Activated naive CD4-positive, alpha-beta T cell treated with anti-CD3 and anti-CD28 coated beads, Interleukin-2, amount 50 U/mL, for 72 hours (primary cell): ENCODE results near the gene SHLD1. TPM values are rescaled to one million over a fixed set of nuclear protein-coding genes. Genes with fewer than 3 reads are reported as not detected.
A peak's percentile ranks its signal among the peaks of the same experiment; 100 is the strongest.

Source experiments
- ATAC-seq, 2 donors: fragments of 150-1000 bp; cut with Tn5 transposase; 2 replicates each; pipeline ENCODE4 v1.10.0; 2021; ENCODE audit warnings: mild to moderate bottlenecking in 2 of 2, moderate library complexity in 2 of 2
- DNase-seq, 2 donors: peaks; one replicate each; pipeline ENCODE4 v3.0.0; 2021 to 2022; ENCODE audit warnings: low spot score in 2 of 2
- H3K27ac Mint-ChIP-seq, 2 donors: one replicate each; pipeline ENCODE4 v1.8.0; 2022; ENCODE audit warnings: mild to moderate bottlenecking in 2 of 2, mixed read lengths in 2 of 2
- H3K36me3 Mint-ChIP-seq, 2 donors: one replicate each; pipeline ENCODE4 v1.8.0; 2022; ENCODE audit warnings: mixed read lengths in 2 of 2
- H3K9me3 Mint-ChIP-seq, 2 donors: one replicate each; pipeline ENCODE4 v1.8.0; 2022; ENCODE audit warnings: mixed read lengths in 2 of 2
- total RNA-seq, 2 donors: library from RNA; stranded (reverse); gene quantifications; one replicate each; pipeline ENCODE4 v1.2.3, GENCODE V29; 2022

The SHLD1 gene
- total RNA-seq, 2 donors from 2014 or later = 11.2 to 14.9 TPM

DNA sequence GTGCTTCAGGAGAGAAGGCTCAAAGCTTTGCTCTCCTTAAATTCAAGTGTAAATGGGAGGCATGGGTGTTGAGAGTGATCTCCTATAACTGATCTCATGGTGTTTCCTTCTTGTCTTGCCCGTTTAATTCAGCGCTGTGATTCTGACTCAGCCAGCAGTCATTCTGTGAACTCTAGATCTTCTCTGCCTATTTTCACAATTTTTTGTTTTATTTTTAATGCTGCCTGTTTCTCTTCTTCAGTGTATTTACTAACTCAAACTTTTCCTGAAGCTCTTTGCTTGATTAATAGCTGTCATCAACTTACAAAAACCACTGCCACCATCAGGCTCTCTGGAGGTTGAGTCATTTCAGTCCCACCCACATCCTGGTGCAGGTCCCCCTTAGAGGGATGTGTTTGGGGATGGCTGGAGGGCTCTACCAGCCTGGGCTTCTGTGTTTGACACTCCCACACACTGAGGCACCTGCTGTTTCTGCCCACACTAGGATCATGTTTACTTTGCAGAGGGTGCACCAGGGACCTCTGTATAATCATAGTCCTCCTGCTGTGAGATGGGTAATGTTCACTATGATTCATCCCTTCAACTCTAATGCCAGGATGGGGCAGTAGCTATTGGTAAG, 94.0 kb downstream of the SHLD1 start:
- peak overlapping the region; percentile 52 to 98 for H3K27ac Mint-ChIP-seq
- H3K36me3 Mint-ChIP-seq = peaks cover 0 to 9% of the 10 kb centered on the region in 2 donors
- peaks cover 0 to 4% of the 10 kb centered on the region in 2 donors for H3K9me3 Mint-ChIP-seq
- DNase-seq = peak; percentile 57 to 73
- ATAC-seq = peak; percentile 95

DNA sequence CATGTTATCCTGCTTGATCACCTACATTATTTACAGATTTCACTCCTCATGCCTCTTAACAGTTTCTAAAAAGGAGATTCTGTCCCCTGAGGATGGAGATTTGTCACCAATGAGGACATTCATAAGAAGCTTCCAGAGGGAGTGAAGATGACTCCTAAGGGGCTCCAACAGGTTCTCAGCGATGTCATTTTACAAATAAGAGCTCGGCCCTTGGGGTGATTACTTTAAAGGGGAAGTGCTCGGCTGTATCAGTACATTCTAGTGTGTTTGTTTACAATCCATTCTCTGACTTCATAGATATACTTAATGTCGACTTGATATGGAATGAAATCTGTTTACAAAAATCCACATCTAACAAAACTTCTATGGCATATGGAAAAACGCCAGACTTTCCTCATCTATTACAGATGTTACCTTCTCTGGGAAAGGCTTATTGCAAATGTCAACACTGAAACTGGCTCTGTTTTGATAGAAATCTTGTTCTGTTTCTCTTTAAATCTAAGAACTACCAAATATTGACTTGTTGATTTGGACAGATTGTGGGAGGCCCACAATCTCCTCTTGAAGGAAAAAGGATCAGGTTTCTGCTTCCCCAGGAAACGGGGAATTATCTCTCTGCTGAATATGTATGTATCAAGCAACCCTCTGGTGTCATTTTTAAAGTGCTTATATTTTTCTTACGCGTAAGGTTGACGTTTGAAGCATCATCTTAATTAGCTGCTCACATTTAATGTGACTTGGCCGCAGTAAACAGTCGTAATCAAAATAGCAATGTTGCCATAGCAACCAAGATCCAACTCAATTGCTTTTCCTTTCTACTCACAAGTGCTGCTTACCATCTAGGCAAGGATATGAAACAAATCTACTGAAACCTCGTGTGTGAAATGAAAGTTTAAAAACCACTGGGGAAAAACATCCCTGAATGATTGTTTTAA, 95.7 kb downstream of the SHLD1 start:
- DNase-seq (no peak), ATAC-seq (peak in 1 of 2 donors; percentile 3)
- Mint-ChIP-seq H3K9me3 (peaks cover 0 to 4% of the 10 kb centered on the region in 2 donors), H3K36me3 (peaks cover 0 to 9% of the 10 kb centered on the region in 2 donors), H3K27ac (peak overlapping the region in 1 of 2 donors; percentile 90)

DNA sequence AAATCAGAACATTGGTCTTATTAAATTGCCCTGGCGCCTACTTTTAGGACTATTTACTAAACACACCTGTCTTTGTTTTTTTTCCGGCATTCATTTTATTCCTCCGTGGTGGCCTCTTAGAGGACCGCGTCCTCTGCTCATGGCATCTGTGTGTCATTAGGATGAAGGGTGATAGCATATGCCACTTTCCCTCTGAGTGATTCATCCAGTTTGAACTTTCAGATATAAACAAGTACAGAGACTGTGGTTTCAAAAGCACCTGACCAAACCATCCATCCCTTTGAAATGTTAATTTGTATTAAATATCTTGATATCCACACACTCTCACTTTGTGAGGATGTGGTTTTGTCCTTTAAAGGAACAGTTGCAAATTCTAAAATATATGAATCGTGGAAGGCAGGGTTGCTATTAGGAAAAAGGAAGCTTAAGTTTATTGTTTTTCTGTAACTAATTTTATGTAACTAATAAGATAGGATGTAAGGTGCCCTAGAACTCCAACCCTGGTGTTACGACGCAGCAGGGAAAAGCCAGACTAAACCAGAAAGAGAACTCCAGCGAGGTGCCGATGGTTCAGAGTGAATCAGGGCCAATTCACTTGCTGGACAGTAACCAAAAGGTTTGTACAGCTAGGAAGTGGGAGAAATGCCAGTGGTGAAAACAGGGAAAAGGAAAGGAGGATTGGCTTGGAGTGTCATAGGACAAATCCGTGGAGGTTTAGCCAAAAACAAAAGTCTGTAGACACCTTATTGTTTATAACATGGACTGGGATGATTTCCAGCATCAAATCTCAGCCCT, 98.7 kb downstream of the SHLD1 start:
- no peak for DNase-seq
- no peak overlapping the region for H3K27ac Mint-ChIP-seq
- H3K9me3 Mint-ChIP-seq = no peaks in the 10 kb centered on the region
- ATAC-seq = peak in 1 of 2 donors; percentile 53
- H3K36me3 Mint-ChIP-seq = no peaks in the 10 kb centered on the region

DNA sequence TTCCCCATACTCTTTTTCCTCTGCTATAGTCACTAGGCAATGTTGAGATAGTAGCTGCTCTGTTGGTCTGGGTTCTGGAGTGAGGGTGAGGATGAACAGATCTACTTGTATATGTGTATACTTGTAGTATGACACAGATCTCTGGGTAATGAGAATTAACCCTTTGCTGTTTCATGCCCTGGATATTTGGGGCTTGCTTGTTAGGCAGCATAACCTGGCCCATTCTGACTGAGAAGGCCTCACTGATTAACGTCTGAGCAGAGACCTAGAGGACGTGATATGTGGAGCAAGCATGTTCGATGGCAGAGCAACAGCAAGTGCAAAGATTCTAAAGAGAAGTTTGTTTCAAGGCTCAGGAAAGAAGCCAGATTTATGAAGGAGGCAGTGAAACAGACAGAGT, 105.7 kb downstream of the SHLD1 start:
- DNase-seq (no peak), ATAC-seq (no peak)
- H3K9me3 Mint-ChIP-seq = no peaks in the 10 kb centered on the region
- no peak overlapping the region for H3K27ac Mint-ChIP-seq
- peaks cover 0 to 4% of the 10 kb centered on the region in 2 donors for H3K36me3 Mint-ChIP-seq

DNA sequence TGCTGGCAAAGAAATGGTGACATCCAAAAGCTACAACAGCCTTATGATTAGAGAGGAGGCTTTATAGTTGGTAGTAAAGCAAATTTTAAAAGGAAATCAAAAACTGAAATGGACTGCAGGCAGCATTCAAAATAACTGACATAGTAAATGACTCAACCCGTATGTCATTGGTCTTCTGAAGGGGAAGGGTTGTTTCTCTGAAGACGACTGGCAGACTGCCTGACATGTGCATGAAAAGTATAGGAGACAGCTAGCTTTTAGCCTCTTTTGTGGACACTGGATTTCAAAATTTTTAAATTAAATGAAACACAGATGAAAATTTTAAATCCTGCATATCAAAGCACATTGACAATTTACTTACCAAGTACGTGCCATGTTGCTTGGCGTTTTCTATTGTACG, 109.4 kb downstream of the SHLD1 start:
- Mint-ChIP-seq H3K9me3 (no peaks in the 10 kb centered on the region), H3K27ac (no peak overlapping the region), H3K36me3 (peaks cover 6 to 11% of the 10 kb centered on the region in 2 donors)
- DNase-seq (no peak), ATAC-seq (no peak)

DNA sequence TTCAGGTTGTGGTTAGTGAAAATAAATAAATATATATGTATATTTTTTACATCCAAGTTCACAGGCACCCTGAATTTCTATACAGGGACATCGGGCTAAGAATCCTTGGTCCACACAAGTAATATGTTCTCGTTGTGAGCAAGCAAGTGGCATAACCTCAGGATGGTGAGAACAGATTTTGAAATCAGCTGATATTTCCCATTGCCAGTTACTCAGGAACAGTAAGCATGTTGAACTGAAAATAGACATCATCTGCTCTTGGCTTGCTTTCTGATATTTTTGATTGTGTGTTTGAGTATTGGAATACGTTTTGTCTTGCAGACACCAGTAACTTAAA, 112.5 kb downstream of the SHLD1 start:
- peaks cover 7 to 8% of the 10 kb centered on the region in 2 donors for H3K36me3 Mint-ChIP-seq
- H3K9me3 Mint-ChIP-seq = no peaks in the 10 kb centered on the region
- H3K27ac Mint-ChIP-seq = peak overlapping the region; percentile 46 to 61

DNA sequence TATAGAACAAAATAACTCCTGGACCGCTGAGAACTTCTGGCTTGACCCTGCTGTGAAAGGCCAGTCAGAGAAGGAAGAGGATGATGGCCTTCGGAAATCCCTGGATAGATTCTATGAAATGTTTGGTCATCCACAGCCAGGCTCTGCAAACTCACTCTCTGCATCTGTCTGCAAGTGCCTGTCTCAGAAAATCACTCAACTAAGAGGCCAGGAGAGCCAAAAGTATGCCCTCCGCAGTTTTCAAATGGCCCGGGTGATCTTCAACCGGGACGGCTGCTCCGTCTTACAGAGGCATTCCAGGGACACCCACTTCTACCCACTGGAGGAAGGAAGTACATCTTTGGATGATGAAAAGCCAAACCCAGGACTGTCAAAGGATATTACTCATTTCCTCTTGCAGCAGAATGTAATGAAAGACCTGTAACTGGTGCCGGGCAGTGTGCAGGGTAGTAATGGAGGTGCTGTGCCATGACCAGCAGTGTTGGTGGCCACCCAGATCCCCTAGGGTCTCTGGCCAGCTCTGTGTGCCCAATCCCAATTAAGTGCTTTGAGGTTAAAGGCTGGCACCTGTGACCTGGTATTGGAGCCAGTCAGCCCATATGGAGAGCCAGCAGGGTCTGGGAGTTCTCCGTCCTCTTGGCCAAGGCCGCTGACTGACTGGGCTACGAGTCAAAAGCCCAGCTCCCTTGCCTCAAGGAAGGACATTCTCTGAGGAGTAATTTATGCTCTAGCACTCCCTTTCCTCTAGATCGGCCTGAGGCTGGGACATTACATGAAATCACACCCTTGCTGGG, 113.0 kb downstream of the SHLD1 start:
- ATAC-seq (peak; percentile 64 to 71), DNase-seq (no peak)
- peaks cover 7 to 8% of the 10 kb centered on the region in 2 donors for H3K36me3 Mint-ChIP-seq
- H3K9me3 Mint-ChIP-seq = no peaks in the 10 kb centered on the region
- peak overlapping the region; percentile 46 to 61 for H3K27ac Mint-ChIP-seq

More for the DNA sequence above, 112.5 kb downstream of the SHLD1 start:
- no peak for DNase-seq
- ATAC-seq = no peak

DNA sequence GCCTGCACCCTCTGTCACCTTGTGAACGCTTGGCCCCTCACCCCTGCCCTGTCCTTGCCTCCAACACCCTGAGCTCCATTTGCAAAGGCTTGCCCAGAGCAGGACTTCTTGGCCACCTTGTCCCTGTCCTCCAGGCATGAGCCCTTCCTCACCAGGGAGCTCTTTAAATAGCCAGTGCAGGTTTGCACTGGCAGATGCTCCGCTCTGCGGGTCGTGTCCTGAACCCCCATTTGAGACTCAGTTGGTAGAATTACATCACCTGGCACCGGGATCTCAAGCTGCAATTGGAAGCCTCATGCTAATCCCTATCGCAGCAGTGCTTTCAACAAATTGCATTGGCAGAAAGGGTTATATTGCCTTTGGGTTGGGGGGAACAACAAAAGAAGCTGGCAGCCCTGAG, 114.2 kb downstream of the SHLD1 start:
- H3K27ac Mint-ChIP-seq = peak overlapping the region in 1 of 2 donors; percentile 72
- no peaks in the 10 kb centered on the region for H3K9me3 Mint-ChIP-seq
- ATAC-seq = no peak
- H3K36me3 Mint-ChIP-seq = peaks cover 7 to 8% of the 10 kb centered on the region in 2 donors
- DNase-seq = no peak

DNA sequence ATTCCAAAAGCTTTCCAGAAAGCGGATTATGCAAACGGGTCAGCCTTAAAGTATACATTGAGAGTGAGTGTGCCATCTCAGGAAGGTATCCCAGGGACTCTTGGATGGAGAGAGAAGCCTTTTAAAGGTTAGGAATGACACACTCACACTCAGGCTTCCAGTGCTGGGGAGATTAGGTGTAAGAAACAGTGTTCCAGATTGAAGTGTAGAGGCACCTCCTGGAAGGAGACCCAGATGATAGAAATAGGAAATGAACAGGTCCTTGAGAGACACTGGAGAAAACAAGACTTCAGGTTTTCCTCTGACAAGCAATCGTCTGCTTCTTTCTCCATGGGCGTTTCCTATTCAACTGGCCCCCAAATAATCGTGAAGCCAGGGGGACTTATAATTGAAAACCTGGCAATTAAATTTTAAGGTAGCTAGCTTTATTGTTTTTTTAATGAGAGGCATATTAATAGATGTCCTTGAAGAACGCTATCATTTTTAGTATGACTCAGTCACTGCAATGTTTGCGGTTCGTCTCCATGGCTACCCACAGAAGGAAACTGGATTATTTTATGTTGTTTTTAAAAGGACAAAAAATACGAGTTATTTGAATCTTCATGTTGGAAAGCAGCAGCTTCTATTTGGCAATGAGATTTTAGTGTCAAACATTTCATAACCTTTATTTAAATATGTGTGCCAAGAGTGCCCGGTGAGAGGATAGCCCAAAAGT, 114.8 kb downstream of the SHLD1 start:
- DNase-seq (no peak), ATAC-seq (no peak)
- Mint-ChIP-seq H3K36me3 (peaks cover 7 to 8% of the 10 kb centered on the region in 2 donors), H3K27ac (peak overlapping the region in 1 of 2 donors; percentile 79), H3K9me3 (no peaks in the 10 kb centered on the region)

DNA sequence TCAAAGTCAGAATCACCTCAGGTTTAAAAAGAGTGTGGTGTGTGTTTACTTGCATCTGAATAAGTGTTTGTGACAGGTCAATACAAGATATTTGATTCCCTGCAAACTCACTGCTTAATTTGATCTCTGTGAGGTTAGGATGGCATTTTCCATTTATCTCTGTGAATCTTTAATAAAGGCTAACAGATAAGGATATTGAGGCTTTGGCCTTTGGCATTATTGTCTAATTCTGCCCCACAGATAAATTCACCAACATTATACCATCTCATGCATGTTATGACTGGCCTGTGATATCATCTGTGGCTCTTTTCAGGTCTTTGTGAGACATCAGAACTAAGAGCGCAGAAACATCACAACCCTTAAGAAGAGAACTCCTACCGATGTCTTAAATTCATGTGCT, 115.4 kb downstream of the SHLD1 start:
- H3K9me3 Mint-ChIP-seq = no peaks in the 10 kb centered on the region
- no peak for ATAC-seq
- H3K36me3 Mint-ChIP-seq = peaks cover 7 to 8% of the 10 kb centered on the region in 2 donors
- H3K27ac Mint-ChIP-seq = peak overlapping the region in 1 of 2 donors; percentile 79
- no peak for DNase-seq

DNA sequence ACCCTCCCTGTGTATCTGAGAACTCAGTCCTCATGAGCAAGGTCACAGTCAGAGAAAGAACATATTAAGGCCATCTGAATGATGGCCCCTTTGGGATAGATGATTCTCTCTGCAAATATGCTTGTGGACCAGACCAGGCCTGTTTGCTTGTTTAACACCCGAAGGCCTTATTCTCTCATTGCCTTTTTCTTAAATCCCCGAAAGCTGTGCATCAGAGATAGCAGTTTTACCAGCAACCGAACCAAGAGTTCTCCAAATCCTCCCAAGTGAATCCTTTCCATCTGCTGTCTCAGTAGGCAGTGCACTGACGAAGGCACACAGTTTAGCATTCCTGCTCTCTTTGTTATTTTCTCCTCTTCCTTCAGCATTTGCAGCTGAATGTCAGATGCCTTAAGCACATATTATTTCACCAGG, 120.4 kb downstream of the SHLD1 start:
- H3K9me3 Mint-ChIP-seq = no peaks in the 10 kb centered on the region
- H3K36me3 Mint-ChIP-seq = no peaks in the 10 kb centered on the region
- ATAC-seq (no peak), DNase-seq (no peak)
- H3K27ac Mint-ChIP-seq = no peak overlapping the region

DNA sequence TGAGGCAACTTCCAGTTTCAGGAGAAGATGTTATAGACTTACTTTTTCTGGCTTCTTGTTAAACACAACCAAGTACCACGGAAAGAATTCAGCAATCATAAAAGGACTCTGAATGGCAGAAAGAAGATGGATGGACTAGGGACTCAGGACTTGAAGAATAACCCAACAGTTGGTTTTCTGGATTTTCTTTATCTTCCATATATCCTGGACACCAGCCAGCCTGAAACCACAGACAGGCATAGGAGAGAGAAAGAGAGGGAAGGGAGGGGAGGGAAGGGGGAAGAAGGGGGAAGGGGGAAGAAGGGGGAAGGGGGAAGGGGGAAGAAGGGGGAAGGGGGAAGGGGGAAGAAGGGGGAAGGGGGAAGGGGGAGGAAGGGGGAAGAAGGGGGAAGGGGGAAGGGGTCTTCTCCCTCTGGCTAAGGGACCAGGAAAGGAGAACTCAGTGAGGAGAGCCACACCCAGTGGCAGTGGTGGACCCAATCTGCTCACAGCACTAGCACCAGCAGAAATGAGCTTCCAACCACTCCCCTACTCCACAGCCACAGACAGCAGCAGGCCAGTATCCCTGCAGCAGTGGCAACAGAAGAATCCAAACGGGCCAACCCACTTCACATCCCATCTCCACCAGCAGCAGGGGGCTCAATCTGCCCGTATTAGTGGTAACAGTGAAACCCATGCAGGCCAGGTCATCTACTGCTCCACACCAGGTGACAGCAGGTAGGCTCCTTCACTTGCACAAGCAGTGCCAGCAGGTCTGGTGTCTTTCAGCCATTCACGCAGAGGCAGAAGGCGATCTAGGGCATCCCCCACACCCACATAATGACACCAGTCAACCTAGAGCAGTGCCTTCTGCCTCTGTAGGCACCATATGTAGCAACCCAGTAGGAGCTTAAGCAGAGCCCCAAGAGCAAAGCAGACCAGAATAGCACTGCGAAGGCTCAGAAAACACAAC, 121.5 kb downstream of the SHLD1 start:
- ATAC-seq = no peak
- DNase-seq = no peak
- Mint-ChIP-seq H3K27ac (no peak overlapping the region), H3K9me3 (peaks cover 0 to 7% of the 10 kb centered on the region in 2 donors), H3K36me3 (no peaks in the 10 kb centered on the region)

DNA sequence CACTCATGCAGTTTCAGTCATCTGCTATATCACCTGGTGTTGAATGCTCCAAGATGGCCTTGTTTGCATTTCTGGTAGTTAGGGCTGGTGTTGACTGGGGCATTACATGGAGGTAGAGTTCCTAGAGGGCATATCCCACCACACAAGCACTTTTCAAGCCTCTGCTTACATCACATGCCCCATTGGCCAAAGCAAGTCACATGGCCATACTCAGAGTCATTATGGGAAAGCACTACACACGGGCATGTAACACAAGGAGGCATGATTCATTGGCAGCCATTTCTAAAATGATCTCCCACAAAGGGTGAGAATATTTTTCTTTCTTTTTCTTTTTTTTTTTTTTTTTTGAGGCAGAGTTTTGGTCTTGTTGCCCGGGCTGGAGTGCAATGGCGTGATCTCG, 126.9 kb downstream of the SHLD1 start:
- DNase-seq (no peak), ATAC-seq (peak; percentile 41 to 44)
- no peaks in the 10 kb centered on the region for H3K36me3 Mint-ChIP-seq
- H3K9me3 Mint-ChIP-seq = peaks cover 0 to 7% of the 10 kb centered on the region in 2 donors
- H3K27ac Mint-ChIP-seq = no peak overlapping the region

DNA sequence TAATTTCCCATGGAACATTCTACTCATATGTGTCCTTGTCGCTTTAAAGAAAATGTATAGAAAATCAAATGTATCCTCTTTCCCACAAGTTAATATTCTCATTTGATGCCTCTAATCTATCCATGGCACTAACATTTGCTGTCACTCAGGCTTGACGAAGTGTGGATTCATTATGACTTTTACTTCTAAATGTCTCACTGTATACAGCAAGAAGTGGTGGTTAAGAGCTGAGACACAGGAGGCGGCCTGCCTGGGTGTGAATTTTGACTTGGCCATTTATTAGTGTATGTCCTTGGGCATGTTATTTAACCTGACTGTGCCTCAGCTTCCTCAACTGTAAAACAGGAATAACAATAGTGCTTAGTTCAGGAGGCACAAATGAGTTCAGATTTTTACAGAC, 130.1 kb downstream of the SHLD1 start:
- Mint-ChIP-seq H3K9me3 (peaks cover 0 to 7% of the 10 kb centered on the region in 2 donors), H3K36me3 (no peaks in the 10 kb centered on the region), H3K27ac (no peak overlapping the region)
- DNase-seq (no peak), ATAC-seq (no peak)

DNA sequence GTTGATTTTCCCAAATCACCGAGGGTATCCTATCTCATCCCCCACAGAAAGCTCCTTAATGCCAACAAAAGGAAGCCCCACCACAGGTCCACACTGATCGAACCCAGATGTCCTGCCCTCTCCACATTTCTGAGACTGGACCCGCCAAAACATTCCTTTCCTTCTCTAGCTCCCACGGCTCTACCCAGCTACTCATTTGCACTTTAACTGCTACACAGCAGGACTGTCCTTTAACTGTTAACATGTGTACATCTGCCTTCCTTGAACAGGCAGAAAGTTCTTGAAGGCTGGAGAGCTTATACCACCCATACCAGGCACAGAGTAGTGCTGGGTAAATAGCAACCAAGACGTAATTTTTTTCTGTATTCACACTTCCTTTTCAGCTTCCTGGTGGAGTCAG, 131.5 kb downstream of the SHLD1 start:
- no peak for ATAC-seq
- no peak overlapping the region for H3K27ac Mint-ChIP-seq
- H3K36me3 Mint-ChIP-seq = no peaks in the 10 kb centered on the region
- no peaks in the 10 kb centered on the region for H3K9me3 Mint-ChIP-seq
- DNase-seq = no peak
